Myocyte (in vitro differentiated cells): Measurements from ENCODE around the gene ZDHHC7. TPM values are rescaled to one million over a fixed set of nuclear protein-coding genes. Genes with fewer than 3 reads are reported as not detected.

ENCODE experiments used
- DNase-seq: peaks from one replicate; pipeline ENCODE4 v3.0.0-alpha.2; 2012; ENCODE audit warnings: low read depth
- total RNA-seq: library from RNA; depleted of rRNA; stranded (reverse); fragments of >200 nt; gene quantifications from 2 replicates; pipeline ENCODE4 v1.2.3, GENCODE V29; 2014

ZDHHC7 gene
- total RNA-seq, 1 donor from 2014 or later, result 75.7 TPM

GRCh38 chr16:84925092-84925772 lies 86.1 kb downstream of the ZDHHC7 start:
- peak; percentile 40 for DNase-seq

DNA sequence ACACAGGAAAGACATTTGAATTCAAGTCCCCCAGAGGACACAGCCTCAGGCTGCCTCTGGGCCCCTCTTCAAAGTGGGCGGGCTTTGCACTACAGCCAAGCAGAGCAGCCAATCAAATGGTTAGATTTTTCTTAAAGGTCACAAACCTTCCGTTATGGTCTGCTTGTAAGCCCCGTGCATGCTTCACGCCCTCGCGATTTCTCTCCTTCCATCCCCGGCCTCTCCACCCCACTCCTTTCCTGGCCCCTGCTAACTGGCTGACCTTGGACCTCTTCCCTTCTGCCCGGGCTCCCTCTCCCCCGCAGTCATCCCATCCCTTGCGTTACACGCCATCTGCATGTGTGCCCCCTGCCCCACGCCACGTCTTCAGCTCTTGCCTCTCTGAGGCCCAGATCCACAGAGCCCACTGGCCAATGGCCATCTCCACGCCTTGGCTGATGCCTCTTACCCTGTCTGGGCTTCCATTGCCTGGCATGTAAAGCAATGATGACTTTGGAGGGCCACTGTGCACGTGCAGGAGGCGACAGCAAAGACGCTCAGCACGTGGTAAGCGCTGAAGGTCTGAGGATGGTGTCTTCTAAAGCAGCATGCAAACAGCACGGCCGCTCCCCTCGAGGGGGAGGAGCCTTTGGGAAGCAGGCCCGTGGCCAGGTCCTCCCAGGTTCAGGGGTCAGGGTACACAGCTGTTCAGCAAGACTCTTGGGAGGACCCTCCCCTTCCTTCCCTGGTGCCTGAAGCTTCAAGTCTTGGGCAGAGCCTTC lies 86.8 kb downstream of the ZDHHC7 start:
- no peak for DNase-seq

Other genes with a start within 250 kb of the ZDHHC7 start
- 6.1 and 7.2 TPM in 2 replicates for gene CRISPLD2, start 191.6 kb downstream of the ZDHHC7 start, total RNA-seq
- gene KIAA0513, start 16.3 kb upstream of the ZDHHC7 start, total RNA-seq, result 11.9 and 17.9 TPM in 2 replicates
- gene CIBAR2, start 100.9 kb upstream of the ZDHHC7 start, total RNA-seq, result not detected in 2 replicates